ENCODE measurements around the gene NSMCE1. TPM values are rescaled to one million over a fixed set of nuclear protein-coding genes. Genes with fewer than 3 reads are reported as not detected.

NSMCE1 gene
- polyA plus RNA-seq, 3 donors, result 79.8 to 91.5 (median 84.7) TPM

GRCh38 chr16:27225536-27226360, 42.8 kb downstream of the NSMCE1 start:
- DNase-seq (ENCODE audit: extremely low read depth in 1 of 11, low read depth in 9 of 11, low spot score in 4 of 11), result no peak

DNA sequence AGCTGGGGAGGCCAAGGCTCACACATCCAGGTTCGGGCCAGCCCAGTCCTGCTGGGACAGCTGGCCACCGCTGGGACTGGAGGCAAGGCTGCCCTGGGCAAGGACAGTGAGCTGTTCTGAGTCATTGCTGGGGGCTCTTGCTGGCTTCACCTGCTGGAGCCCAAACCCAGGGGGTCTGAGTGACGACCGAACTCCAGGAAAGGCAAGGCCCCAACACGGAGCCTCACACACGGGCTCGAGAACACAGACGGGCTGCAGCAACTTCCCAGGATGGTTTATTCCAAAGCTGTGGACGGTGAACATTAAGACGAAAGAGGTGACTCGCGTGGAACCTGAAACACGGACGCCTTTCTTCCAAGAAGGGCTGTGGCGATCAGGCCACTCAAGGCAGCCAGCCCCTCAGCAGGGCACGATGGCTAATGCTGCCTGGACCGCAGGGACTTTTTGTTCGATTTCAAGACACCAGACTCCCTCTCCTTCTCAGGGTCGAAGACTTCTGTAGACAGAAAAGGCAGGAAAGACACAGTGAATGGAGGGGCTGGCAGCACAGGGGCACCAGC, 43.8 kb downstream of the NSMCE1 start:
- DNase-seq (ENCODE audit: extremely low read depth in 1 of 11, low read depth in 9 of 11, low spot score in 4 of 11), result no peak

DNA sequence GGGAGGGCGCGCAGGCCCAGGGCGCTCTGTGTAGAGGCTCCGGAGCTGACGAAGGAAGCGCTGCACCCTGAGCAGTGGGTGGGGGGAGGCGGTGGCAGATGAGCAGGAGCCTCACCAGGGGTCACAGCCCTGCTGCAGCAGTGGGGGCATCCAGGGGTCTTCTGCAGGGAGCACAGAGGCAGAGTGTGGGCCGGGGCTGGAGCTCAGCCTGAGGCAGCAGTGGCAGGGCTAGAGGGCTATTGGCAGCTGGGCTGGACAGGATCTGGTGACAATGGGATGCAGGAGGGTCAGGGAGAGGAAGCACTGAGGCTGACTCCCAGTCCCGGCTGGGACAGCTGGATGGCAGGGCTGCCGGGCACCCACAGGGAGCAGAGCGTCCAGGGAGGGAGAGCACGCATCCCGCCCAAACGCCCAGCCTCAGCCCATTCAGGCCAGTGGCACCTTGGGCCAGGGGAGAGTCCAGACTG, 44.3 kb downstream of the NSMCE1 start:
- no peak for DNase-seq (ENCODE audit: extremely low read depth in 1 of 11, low read depth in 9 of 11, low spot score in 4 of 11)

- no peak for DNase-seq (ENCODE audit: extremely low read depth in 1 of 11, low read depth in 9 of 11, low spot score in 4 of 11)
These were observed 44.9 kb downstream of the NSMCE1 start for GRCh38 chr16:27223701-27224100.

GRCh38 chr16:27223226-27223610, 45.4 kb downstream of the NSMCE1 start:
- DNase-seq (ENCODE audit: extremely low read depth in 1 of 11, low read depth in 9 of 11, low spot score in 4 of 11), result no peak

DNA sequence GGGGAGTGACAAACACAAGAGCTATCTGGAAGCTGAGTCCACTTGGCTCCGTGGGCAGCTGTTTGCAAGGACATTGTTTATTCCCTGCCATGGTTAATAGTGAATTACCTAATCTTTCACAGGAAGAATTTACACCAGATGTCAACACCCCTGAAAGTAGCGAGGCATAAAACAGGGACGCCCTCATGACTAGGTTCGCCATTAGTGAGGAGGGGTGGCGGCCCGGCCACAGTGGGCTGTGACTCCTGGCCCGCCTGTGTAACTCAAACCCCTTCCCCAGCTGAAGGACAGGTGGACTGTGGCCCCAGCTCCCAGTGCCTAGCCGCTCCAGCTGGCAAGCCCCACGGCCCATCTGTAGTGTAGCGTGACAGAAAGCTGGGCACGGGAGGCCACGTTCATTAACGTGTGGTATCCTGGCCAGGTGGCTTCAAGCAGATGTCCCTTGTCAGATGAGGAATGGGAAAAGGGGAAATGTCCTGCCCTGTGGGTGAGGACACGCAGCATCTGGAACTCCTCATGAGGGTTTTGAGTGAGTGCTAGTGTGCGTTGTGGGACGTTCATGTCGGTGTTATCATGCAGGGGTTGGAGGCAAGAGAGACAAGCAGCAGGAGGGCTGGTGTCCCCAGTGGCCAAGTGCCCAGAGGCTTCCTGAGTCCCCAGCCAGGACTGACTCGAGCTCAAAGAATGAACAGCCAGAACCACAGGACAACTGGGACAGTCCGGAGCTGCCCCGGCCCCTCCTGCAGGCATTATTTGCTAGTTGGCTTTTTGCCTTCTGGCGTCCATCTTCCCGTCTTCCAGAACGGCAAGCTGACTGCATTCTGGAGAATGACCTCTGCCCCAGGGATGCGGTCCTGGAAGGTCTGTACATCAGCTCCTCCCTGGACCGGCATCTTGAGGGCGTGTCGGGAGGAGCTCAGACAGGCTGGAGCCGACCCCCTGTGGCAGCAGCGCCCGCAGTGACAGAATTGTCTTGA, 46.0 kb downstream of the NSMCE1 start:
- DNase-seq (ENCODE audit: extremely low read depth in 1 of 11, low read depth in 9 of 11, low spot score in 4 of 11), result peak in 1 of 11 donors; percentile 44

DNA sequence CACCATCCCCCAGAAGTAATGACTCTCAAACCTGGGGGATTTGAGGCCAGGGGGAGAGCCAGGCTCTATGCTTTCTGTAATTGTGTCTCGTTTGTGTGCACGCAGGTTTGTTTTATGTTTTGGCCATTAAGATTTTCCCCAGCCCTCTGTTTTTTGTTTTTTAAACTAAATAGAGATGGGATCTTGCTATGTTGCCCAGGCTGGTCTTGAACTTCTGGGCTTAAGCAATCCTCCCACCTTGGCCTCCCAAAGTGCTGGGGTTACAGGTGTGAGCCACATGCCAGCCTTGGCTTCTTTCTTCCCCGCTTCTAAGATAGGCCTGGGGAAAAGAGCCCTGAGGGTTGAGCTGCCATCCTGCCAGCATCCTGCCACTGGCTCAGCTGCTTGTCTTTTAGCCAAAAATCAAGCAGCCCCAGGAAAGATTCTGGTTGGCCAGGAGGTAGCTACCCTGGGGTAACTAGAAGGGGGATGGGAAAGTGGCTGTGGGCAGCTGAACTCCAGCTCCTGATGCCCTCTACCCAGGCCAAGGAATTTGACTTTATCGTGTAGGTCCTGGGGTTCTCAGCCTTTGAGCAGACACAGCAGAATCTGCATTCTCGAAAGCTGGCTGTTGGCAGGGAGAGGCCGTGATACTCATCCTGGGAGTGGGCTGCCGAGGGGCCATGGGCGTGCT, 46.9 kb downstream of the NSMCE1 start:
- DNase-seq (ENCODE audit: extremely low read depth in 1 of 11, low read depth in 9 of 11, low spot score in 4 of 11), result no peak

GRCh38 chr16:27220991-27221390, 47.6 kb downstream of the NSMCE1 start:
- no peak for DNase-seq (ENCODE audit: extremely low read depth in 1 of 11, low read depth in 9 of 11, low spot score in 4 of 11)

- no peak for DNase-seq (ENCODE audit: extremely low read depth in 1 of 11, low read depth in 9 of 11, low spot score in 4 of 11)
These were observed 48.0 kb downstream of the NSMCE1 start for GRCh38 chr16:27220527-27220926.

- no peak for DNase-seq (ENCODE audit: extremely low read depth in 1 of 11, low read depth in 9 of 11, low spot score in 4 of 11)
These were observed 48.5 kb downstream of the NSMCE1 start for GRCh38 chr16:27220120-27220519.

DNA sequence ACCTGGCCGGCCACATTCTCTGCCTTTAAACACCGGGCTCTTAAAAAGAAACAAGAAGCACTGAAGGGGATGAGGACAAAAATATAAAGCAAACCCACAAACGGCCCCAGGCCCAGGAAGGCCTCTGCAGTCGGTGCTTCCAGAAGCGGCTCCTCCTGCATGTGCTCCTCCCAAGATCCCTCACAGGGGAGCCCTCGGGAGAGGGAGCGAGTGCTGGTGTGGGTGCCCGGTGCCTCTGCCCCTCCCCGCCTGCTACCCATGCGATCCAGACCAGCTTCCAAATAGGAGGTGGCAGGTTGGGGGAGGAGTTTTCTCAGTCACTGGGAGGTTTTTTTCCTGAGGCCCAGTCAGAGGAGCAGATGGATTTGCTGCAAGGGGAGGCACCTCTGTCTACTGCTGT, 49.4 kb downstream of the NSMCE1 start:
- DNase-seq (ENCODE audit: extremely low read depth in 1 of 11, low read depth in 9 of 11, low spot score in 4 of 11), result no peak

DNA sequence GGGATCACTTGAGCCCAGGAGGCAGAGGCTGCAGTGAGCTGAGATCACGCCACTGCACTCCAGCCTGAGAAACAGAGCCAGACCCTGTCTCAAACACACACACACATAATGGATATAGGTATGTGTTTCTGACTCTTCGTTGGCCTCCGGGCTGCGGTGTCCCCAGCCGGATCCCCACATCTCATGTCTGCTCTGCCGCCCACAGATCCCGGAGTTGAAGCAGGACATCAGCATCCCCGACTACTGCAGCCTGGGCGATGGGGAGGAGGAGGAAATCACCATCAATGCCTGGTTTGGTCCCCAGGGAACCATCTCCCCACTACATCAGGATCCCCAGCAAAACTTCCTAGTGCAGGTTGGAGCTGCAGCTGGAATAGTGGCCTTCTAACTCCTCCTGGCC, 49.8 kb downstream of the NSMCE1 start:
- no peak for DNase-seq (ENCODE audit: extremely low read depth in 1 of 11, low read depth in 9 of 11, low spot score in 4 of 11)

- peak in 5 of 11 donors; percentile 51 to 77 (median 70) for DNase-seq (ENCODE audit: extremely low read depth in 1 of 11, low read depth in 9 of 11, low spot score in 4 of 11)
These were observed 51.3 kb downstream of the NSMCE1 start for GRCh38 chr16:27217256-27217655.

- no peak for DNase-seq (ENCODE audit: extremely low read depth in 1 of 11, low read depth in 9 of 11, low spot score in 4 of 11)
These were observed 52.2 kb downstream of the NSMCE1 start for GRCh38 chr16:27216297-27216885.

DNA sequence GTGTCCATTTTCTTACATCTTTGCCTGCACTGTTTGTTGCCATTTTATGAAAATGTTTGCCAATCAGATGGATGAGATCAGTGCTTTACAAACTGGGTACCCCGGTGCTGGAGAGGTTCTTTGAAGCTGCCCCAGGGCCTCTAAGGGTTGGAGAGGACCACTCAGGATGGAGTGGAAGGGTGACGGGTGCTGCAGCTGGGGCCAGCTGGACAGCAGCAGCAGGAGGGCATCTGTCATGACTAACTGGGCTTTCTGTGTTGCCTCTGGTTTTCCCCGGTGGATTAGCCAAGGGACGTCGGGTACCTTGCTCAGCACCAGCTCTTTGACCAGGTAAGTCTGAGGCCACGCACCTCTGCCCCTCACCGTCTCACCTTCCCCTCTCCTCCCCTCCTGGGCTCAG, 52.9 kb downstream of the NSMCE1 start:
- DNase-seq (ENCODE audit: extremely low read depth in 1 of 11, low read depth in 9 of 11, low spot score in 4 of 11), result no peak

- DNase-seq (ENCODE audit: extremely low read depth in 1 of 11, low read depth in 9 of 11, low spot score in 4 of 11), result no peak
These were observed 54.2 kb downstream of the NSMCE1 start for GRCh38 chr16:27214084-27214961.

- DNase-seq (ENCODE audit: extremely low read depth in 1 of 11, low read depth in 9 of 11, low spot score in 4 of 11), result no peak
These were observed 57.5 kb downstream of the NSMCE1 start for GRCh38 chr16:27211026-27211425.

DNA sequence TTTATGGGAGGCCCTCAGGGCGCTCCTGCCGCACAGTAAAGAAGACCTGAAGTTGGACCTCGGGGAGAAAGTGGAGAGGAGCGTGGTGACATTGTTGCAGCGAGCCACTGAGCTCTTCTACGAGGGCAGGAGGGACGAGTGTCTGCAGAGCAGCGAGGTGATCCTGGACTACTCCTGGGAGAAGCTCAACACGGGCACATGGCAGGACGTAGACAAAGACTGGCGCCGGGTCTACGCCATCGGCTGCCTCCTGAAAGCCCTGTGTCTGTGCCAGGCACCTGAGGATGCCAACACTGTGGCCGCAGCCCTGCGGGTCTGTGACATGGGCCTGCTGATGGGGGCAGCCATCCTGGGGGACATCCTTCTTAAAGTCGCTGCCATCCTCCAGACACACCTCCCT, 58.4 kb downstream of the NSMCE1 start:
- no peak for DNase-seq (ENCODE audit: extremely low read depth in 1 of 11, low read depth in 9 of 11, low spot score in 4 of 11)
